ENCODE data around the gene AIM2. TPM values are rescaled to one million over a fixed set of nuclear protein-coding genes. Genes with fewer than 3 reads are reported as not detected.
A peak's percentile ranks its signal among the peaks of the same experiment; 100 is the strongest.
"Not testable (repeated sequence)": the region's sequence is repeated elsewhere in the genome, so short reads cannot be mapped to it uniquely, and the experiment has no call there.

AIM2 gene
- polyA plus RNA-seq (2012; ENCODE audit: insufficient read depth, insufficient read length): not detected

- DNase-seq (ENCODE audit: low read depth, low spot score): no peak
- H3K4me3 ChIP-seq (ENCODE audit: low read length): no peak within 1 kb of the TSS
These were observed at the start of gene AIM2 for GRCh38 chr1:159076438-159077119. Gene AIM2, minus strand, starts transcription at chr1:159076766. Its CDS starts 3,267 bp downstream, at chr1:159073499.

- H3K4me3 ChIP-seq (ENCODE audit: low read length): no peak overlapping the region
- DNase-seq (ENCODE audit: low read depth, low spot score): no peak
These were observed 47.0 kb upstream of the AIM2 start for GRCh38 chr1:159123587-159123986.

- DNase-seq (ENCODE audit: low read depth, low spot score): no peak
- no peak overlapping the region for H3K4me3 ChIP-seq (ENCODE audit: low read length)
These were observed 45.5 kb upstream of the AIM2 start for GRCh38 chr1:159122005-159122621.

GRCh38 chr1:159121526-159121925 is 45.0 kb upstream of the AIM2 start:
- no peak overlapping the region for H3K4me3 ChIP-seq (ENCODE audit: low read length)
- no peak for DNase-seq (ENCODE audit: low read depth, low spot score)

- DNase-seq (ENCODE audit: low read depth, low spot score): no peak
- no peak overlapping the region for H3K4me3 ChIP-seq (ENCODE audit: low read length)
These were observed 43.8 kb upstream of the AIM2 start for GRCh38 chr1:159120317-159120716.

GRCh38 chr1:159113596-159114433 is 37.2 kb upstream of the AIM2 start:
- DNase-seq (ENCODE audit: low read depth, low spot score): no peak

GRCh38 chr1:159103021-159103420 is 26.5 kb upstream of the AIM2 start:
- not testable (repeated sequence) for DNase-seq (ENCODE audit: low read depth, low spot score); H3K4me3 ChIP-seq (ENCODE audit: low read length)

More at GRCh38 chr1:159113596-159114433, 37.2 kb upstream of the AIM2 start:
- no peak overlapping the region for H3K4me3 ChIP-seq (ENCODE audit: low read length)

GRCh38 chr1:159100589-159100988 is 24.0 kb upstream of the AIM2 start:
- DNase-seq (ENCODE audit: low read depth, low spot score): no peak
- no peak overlapping the region for H3K4me3 ChIP-seq (ENCODE audit: low read length)

- no peak overlapping the region for H3K4me3 ChIP-seq (ENCODE audit: low read length)
- no peak for DNase-seq (ENCODE audit: low read depth, low spot score)
These were observed 22.0 kb upstream of the AIM2 start for GRCh38 chr1:159098596-159098995.

GRCh38 chr1:159092036-159092760 is 15.6 kb upstream of the AIM2 start:
- H3K4me3 ChIP-seq (ENCODE audit: low read length): no peak overlapping the region
- DNase-seq (ENCODE audit: low read depth, low spot score): no peak

GRCh38 chr1:159091607-159092031 is 15.1 kb upstream of the AIM2 start:
- H3K4me3 ChIP-seq (ENCODE audit: low read length): no peak overlapping the region
- no peak for DNase-seq (ENCODE audit: low read depth, low spot score)

- no peak overlapping the region for H3K4me3 ChIP-seq (ENCODE audit: low read length)
- DNase-seq (ENCODE audit: low read depth, low spot score): no peak
These were observed 14.6 kb upstream of the AIM2 start for GRCh38 chr1:159091180-159091560.

GRCh38 chr1:159090286-159091179 is 14.0 kb upstream of the AIM2 start:
- DNase-seq (ENCODE audit: low read depth, low spot score): no peak
- no peak overlapping the region for H3K4me3 ChIP-seq (ENCODE audit: low read length)

- H3K4me3 ChIP-seq (ENCODE audit: low read length): no peak overlapping the region
- peak; percentile 33 for DNase-seq (ENCODE audit: low read depth, low spot score)
These were observed 12.7 kb upstream of the AIM2 start for GRCh38 chr1:159089184-159089791.

GRCh38 chr1:159088546-159089183 is 12.1 kb upstream of the AIM2 start:
- no peak for DNase-seq (ENCODE audit: low read depth, low spot score)
- H3K4me3 ChIP-seq (ENCODE audit: low read length): no peak overlapping the region

GRCh38 chr1:159088050-159088449 is 11.5 kb upstream of the AIM2 start:
- no peak overlapping the region for H3K4me3 ChIP-seq (ENCODE audit: low read length)
- no peak for DNase-seq (ENCODE audit: low read depth, low spot score)

GRCh38 chr1:159084867-159085266 is 8.3 kb upstream of the AIM2 start:
- DNase-seq (ENCODE audit: low read depth, low spot score): no peak
- H3K4me3 ChIP-seq (ENCODE audit: low read length): no peak overlapping the region

GRCh38 chr1:159084152-159084551 is 7.6 kb upstream of the AIM2 start:
- no peak overlapping the region for H3K4me3 ChIP-seq (ENCODE audit: low read length)
- no peak for DNase-seq (ENCODE audit: low read depth, low spot score)
